ENCODE measurements around the gene GRB2. TPM values are rescaled to one million over a fixed set of nuclear protein-coding genes. Genes with fewer than 3 reads are reported as not detected.
A peak's percentile ranks its signal among the peaks of the same experiment; 100 is the strongest.

GRB2 gene
- total and polyA plus RNA-seq, 2 of the 8 experiments (the other 6 are each of a cell fraction or from before 2014, with no cell fraction given) = 44.2 to 101 TPM

DNA sequence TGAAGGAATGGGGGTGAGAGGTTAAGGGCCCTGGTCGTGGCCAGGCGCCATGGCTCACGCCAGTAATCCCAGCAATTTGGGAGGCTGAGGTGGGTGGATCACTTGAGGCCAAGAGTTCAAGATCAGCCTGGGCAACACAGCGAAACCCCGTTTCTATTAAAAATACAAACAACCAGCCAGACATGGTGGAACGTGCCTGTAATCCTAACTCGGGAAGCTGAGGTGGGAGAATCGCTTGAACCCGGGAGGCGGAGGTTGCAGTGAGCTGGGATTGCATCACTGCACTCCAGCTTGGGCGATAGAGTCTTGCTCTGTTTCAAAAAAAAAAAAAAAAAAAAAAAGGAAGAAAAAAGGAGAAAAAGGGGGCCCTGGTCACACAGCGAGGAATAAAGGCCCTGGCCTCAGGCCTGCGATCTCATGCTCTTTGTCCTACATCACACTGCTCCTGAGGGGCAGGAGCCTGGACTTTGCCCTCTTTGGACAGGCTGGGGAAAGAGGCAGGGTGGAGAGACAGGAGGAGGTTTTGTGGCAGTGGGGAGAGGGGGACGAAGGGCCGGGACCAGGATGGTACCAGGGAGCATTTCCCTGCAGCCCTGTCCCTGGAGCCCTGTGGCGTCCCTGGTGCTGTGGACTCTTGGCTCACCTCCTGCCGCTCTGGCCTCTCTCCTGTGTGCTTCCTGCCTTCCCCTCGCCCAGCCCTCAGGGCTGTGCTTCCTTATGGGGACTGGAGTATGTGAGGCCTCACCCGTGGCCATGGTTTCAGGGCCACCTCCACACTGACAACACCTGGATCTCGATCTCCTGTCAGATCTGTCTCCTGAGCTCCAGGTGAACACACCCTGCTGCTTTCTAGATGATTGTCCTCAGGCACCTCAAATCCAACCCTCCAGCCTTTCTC is 96.5 kb downstream of the GRB2 start:
- Histone ChIP-seq H2BK12ac (ENCODE audit: low read depth, low read length) (no peak overlapping the region), H4K20me1 (replicated peaks in 1 of 2; ENCODE audit: control insufficient read depth in 1 of 2, insufficient read depth in 2 of 2, low read length in 2 of 2) (no peaks in the 10 kb centered on the region), H3K4me3 (ENCODE audit: extremely low read depth in 1 of 4, insufficient read depth in 2 of 4, low read depth in 3 of 4, low read length in 4 of 4) (no peak overlapping the region), H3K9ac (replicated peaks in 1 of 4; ENCODE audit: extremely low read depth in 1 of 4, low read depth in 3 of 4, low read length in 3 of 4) (peak overlapping the region in 1 of 4 experiments; percentile 5; a peak in 1 of 7 replicates), H3K27ac (ENCODE audit: low read depth, low read length) (no peak overlapping the region), H3K23ac (ENCODE audit: insufficient read length) (no peak overlapping the region), H3K18ac (ENCODE audit: extremely low read depth, low read length) (peak overlapping the region; percentile 60; the same call in 1 of the 2 replicates), H3K36me3 (ENCODE audit: control insufficient read depth in 2 of 4, insufficient read depth in 4 of 4, low read length in 3 of 4) (no peaks in the 10 kb centered on the region; a peak in 2 of 8 replicates), H4K8ac (ENCODE audit: extremely low read depth, insufficient read depth, low read length) (no peak overlapping the region), H2BK20ac (ENCODE audit: low read length) (no peak overlapping the region), H2AK5ac (ENCODE audit: low read depth, low read length) (no peak overlapping the region), H3K23me2 (ENCODE audit: low read depth, low read length) (no peaks in the 10 kb centered on the region; the same call in 1 of the 2 replicates), H2AFZ (ENCODE audit: low read length) (no peak overlapping the region), H2BK15ac (ENCODE audit: low read length) (no peak overlapping the region), H3K56ac (replicated peaks; ENCODE audit: insufficient read length, low read depth, low read length) (no peak overlapping the region), H2BK120ac (replicated peaks; ENCODE audit: low read depth, low read length) (no peak overlapping the region), H3K79me2 (ENCODE audit: control insufficient read depth in 1 of 2, insufficient read depth in 2 of 2, low read length in 2 of 2) (no peaks in the 10 kb centered on the region), H3K4me2 (ENCODE audit: insufficient read depth in 1 of 2, low read depth in 2 of 2, low read length in 2 of 2) (no peak overlapping the region), H3K9me3 (ENCODE audit: insufficient read depth in 2 of 2, low read depth in 1 of 2, low read length in 1 of 2) (no peaks in the 10 kb centered on the region), H4K91ac (replicated peaks; ENCODE audit: insufficient read length, low read length) (peak overlapping the region; percentile 3), H3K4ac (replicated peaks; ENCODE audit: insufficient read length, low read depth, low read length) (no peak overlapping the region), H3K14ac (ENCODE audit: insufficient read length) (no peak overlapping the region), H2BK5ac (ENCODE audit: low read depth, low read length) (no peak overlapping the region), H3K79me1 (ENCODE audit: low read depth, low read length) (no peaks in the 10 kb centered on the region), H3K27me3 (replicated peaks in 1 of 4; ENCODE audit: control insufficient read depth in 3 of 4, extremely low read depth in 1 of 4, insufficient read depth in 3 of 4, low read length in 3 of 4) (no peaks in the 10 kb centered on the region), H4K5ac (ENCODE audit: insufficient read length, low read depth, low read length) (no peak overlapping the region), H3K4me1 (replicated peaks in 1 of 4; ENCODE audit: control insufficient read depth in 3 of 4, insufficient read depth in 4 of 4, low read length in 3 of 4) (peaks cover 0 to 4% (median 2%) of the 10 kb centered on the region in 4 experiments; a peak in 1 of 7 replicates)
- no peak for FAIRE-seq
- CTCF ChIA-PET (ENCODE audit: partially characterized antibody) = interaction anchor here (0.7 to 3.8 kb wide), 6 partner anchors 13 to 148 kb away, joined by 3 to 17 read pairs (median 4); no protein-coding TSS in a partner anchor
- DNase-seq (ENCODE audit: low read depth in 1 of 2, low spot score in 2 of 2) = no peak
- WGBS, 2 experiments (ENCODE audit: extremely low coverage in 1 of 2, insufficient coverage in 1 of 2, insufficient read length in 1 of 2, insufficient replicate concordance in 2 of 2, low coverage in 1 of 2, low lambda C conversion rate in 2 of 2, missing lambda C conversion rate in 1 of 2) = 94% methylated on average over 19 of the region's 20 CpGs; no CpG with 5 or more reads in 1 of the 2 experiments
- POLR2A ChIA-PET (ENCODE audit: partially characterized antibody) = interaction anchor here (1.0 to 1.3 kb wide), 2 partner anchors 9 to 154 kb away, joined by 3 read pairs; no protein-coding TSS in a partner anchor
- no peak for TF ChIP-seq KDM4A (IDR thresholded peaks at IDR 0.05; ENCODE audit: low read depth, low read length, severe bottlenecking)

Data from H1 (cell line).